ENCODE results near the gene SSB. TPM values are rescaled to one million over a fixed set of nuclear protein-coding genes. Genes with fewer than 3 reads are reported as not detected.

SSB gene
- total and polyA plus RNA-seq, 9 of the 15 experiments (the other 6 are each of a cell fraction or from before 2014, with no cell fraction given), result 317 to 849 (median 515) TPM

- TF ChIP-seq, protein P1, sequence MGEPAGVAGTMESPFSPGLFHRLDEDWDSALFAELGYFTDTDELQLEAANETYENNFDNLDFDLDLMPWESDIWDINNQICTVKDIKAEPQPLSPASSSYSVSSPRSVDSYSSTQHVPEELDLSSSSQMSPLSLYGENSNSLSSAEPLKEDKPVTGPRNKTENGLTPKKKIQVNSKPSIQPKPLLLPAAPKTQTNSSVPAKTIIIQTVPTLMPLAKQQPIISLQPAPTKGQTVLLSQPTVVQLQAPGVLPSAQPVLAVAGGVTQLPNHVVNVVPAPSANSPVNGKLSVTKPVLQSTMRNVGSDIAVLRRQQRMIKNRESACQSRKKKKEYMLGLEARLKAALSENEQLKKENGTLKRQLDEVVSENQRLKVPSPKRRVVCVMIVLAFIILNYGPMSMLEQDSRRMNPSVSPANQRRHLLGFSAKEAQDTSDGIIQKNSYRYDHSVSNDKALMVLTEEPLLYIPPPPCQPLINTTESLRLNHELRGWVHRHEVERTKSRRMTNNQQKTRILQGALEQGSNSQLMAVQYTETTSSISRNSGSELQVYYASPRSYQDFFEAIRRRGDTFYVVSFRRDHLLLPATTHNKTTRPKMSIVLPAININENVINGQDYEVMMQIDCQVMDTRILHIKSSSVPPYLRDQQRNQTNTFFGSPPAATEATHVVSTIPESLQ (CRISPR knock-in tag; IDR thresholded peaks at IDR 0.05), result no peak
- no peak for TF ChIP-seq SIRT6 (IDR thresholded peaks at IDR 0.05; ENCODE audit: low read depth, low read length)
- TF ChIP-seq ELF1 (tag; IDR thresholded peaks at IDR 0.05), result no peak
- TF ChIP-seq HNRNPH1 (optimal IDR thresholded peaks at IDR 0.05; ENCODE audit: low read depth, low read length), result no peak
- TF ChIP-seq ZNF589 (CRISPR knock-in tag; IDR thresholded peaks at IDR 0.05; ENCODE audit: low read depth), result 0 out of 2 replicates have a peak, but pooled peaks have one; percentile 37
- TF ChIP-seq ZFP1 (CRISPR knock-in tag; IDR thresholded peaks at IDR 0.05), result no peak
- no peak for TF ChIP-seq FOXO4 (CRISPR knock-in tag; IDR thresholded peaks at IDR 0.05)
- no peak for TF ChIP-seq FIP1L1 (IDR thresholded peaks at IDR 0.05; ENCODE audit: low read depth, low read length, poor library complexity, severe bottlenecking)
- no peak for TF ChIP-seq DEAF1 (CRISPR knock-in tag; IDR thresholded peaks at IDR 0.05)
- TF ChIP-seq OTX1 (CRISPR knock-in tag; IDR thresholded peaks at IDR 0.05), result 0 out of 2 replicates have a peak, but pooled peaks have one; percentile 54
- no peak for TF ChIP-seq ZNF512 (tag; IDR thresholded peaks at IDR 0.05)
- TF ChIP-seq, protein P2, sequence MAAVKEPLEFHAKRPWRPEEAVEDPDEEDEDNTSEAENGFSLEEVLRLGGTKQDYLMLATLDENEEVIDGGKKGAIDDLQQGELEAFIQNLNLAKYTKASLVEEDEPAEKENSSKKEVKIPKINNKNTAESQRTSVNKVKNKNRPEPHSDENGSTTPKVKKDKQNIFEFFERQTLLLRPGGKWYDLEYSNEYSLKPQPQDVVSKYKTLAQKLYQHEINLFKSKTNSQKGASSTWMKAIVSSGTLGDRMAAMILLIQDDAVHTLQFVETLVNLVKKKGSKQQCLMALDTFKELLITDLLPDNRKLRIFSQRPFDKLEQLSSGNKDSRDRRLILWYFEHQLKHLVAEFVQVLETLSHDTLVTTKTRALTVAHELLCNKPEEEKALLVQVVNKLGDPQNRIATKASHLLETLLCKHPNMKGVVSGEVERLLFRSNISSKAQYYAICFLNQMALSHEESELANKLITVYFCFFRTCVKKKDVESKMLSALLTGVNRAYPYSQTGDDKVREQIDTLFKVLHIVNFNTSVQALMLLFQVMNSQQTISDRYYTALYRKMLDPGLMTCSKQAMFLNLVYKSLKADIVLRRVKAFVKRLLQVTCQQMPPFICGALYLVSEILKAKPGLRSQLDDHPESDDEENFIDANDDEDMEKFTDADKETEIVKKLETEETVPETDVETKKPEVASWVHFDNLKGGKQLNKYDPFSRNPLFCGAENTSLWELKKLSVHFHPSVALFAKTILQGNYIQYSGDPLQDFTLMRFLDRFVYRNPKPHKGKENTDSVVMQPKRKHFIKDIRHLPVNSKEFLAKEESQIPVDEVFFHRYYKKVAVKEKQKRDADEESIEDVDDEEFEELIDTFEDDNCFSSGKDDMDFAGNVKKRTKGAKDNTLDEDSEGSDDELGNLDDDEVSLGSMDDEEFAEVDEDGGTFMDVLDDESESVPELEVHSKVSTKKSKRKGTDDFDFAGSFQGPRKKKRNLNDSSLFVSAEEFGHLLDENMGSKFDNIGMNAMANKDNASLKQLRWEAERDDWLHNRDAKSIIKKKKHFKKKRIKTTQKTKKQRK (IDR thresholded peaks at IDR 0.05; ENCODE audit: borderline replicate concordance, low read depth, low read length), result no peak
- no peak for TF ChIP-seq NR2C2 (CRISPR knock-in tag; IDR thresholded peaks at IDR 0.05)
- TF ChIP-seq NR2C2 (tag; IDR thresholded peaks at IDR 0.05), result no peak
- no peak for TF ChIP-seq ZNF232 (CRISPR knock-in tag; IDR thresholded peaks at IDR 0.05)
- TF ChIP-seq NFRKB (IDR thresholded peaks at IDR 0.05; ENCODE audit: low read depth), result no peak
Observed at GRCh38 chr2:169839954-169840746, 41.5 kb downstream of the SSB start (continued).
